ENCODE measurements around the gene CIRBP. TPM values are rescaled to one million over a fixed set of nuclear protein-coding genes. Genes with fewer than 3 reads are reported as not detected.
A peak's percentile ranks its signal among the peaks of the same experiment; 100 is the strongest.

Gene CIRBP
- total and polyA plus RNA-seq, 2 of the 13 experiments (the other 11 are each of a cell fraction or from before 2014, with no cell fraction given), result 133 to 140 TPM

DNA sequence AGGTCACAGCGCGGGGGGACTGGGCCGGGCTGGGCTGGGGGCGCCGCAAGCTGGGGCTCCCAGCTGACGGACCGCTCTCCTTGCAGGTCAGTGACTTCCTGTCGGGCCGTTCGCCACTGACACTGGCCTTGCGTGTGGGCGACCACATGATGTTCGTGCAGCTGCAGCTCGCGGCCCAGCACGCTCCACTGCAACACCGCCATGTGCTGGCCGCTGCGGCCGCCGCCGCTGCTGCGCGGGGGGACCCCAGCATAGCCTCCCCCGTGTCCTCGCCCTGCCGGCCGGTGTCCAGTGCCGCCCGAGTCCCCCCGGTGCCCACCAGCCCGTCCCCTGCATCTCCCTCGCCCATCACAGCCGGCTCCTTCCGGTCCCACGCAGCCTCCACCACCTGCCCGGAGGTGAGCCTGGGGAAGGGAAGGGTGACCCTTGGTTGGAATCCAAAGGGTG lies 15.0 kb upstream of the CIRBP start (continued):
- no peak for TF ChIP-seq GTF2F1 (IDR thresholded peaks at IDR 0.05; ENCODE audit: low read length)
- peak; percentile 95 for TF ChIP-seq RBFOX2 (IDR thresholded peaks at IDR 0.05; ENCODE audit: low read depth, low read length)
- no peak for TF ChIP-seq KDM5A (IDR thresholded peaks at IDR 0.05; ENCODE audit: borderline replicate concordance, low read length)
- TF ChIP-seq PHF5A (CRISPR knock-in tag; IDR thresholded peaks at IDR 0.05; ENCODE audit: low read depth, unreplicated experiment), result no peak
- TF ChIP-seq SSRP1 (CRISPR knock-in tag; IDR thresholded peaks at IDR 0.05), result no peak
- peak; percentile 22 for TF ChIP-seq JARID2 (CRISPR knock-in tag; IDR thresholded peaks at IDR 0.05; ENCODE audit: insufficient replicate concordance)
- no peak for TF ChIP-seq ZNF326 (CRISPR knock-in tag; IDR thresholded peaks at IDR 0.05; ENCODE audit: borderline replicate concordance)
- no peak for TF ChIP-seq ZNF605 (CRISPR knock-in tag; IDR thresholded peaks at IDR 0.05)
- TF ChIP-seq ZBTB1 (CRISPR knock-in tag; IDR thresholded peaks at IDR 0.05; ENCODE audit: borderline replicate concordance), result no peak
- TF ChIP-seq, protein P1, sequence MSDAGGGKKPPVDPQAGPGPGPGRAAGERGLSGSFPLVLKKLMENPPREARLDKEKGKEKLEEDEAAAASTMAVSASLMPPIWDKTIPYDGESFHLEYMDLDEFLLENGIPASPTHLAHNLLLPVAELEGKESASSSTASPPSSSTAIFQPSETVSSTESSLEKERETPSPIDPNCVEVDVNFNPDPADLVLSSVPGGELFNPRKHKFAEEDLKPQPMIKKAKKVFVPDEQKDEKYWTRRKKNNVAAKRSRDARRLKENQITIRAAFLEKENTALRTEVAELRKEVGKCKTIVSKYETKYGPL (CRISPR knock-in tag; IDR thresholded peaks at IDR 0.05), result no peak
- no peak for TF ChIP-seq ZNF274 (CRISPR knock-in tag; IDR thresholded peaks at IDR 0.05)
- no peak for TF ChIP-seq ZNF121 (CRISPR knock-in tag; IDR thresholded peaks at IDR 0.05)
- TF ChIP-seq, protein P2, sequence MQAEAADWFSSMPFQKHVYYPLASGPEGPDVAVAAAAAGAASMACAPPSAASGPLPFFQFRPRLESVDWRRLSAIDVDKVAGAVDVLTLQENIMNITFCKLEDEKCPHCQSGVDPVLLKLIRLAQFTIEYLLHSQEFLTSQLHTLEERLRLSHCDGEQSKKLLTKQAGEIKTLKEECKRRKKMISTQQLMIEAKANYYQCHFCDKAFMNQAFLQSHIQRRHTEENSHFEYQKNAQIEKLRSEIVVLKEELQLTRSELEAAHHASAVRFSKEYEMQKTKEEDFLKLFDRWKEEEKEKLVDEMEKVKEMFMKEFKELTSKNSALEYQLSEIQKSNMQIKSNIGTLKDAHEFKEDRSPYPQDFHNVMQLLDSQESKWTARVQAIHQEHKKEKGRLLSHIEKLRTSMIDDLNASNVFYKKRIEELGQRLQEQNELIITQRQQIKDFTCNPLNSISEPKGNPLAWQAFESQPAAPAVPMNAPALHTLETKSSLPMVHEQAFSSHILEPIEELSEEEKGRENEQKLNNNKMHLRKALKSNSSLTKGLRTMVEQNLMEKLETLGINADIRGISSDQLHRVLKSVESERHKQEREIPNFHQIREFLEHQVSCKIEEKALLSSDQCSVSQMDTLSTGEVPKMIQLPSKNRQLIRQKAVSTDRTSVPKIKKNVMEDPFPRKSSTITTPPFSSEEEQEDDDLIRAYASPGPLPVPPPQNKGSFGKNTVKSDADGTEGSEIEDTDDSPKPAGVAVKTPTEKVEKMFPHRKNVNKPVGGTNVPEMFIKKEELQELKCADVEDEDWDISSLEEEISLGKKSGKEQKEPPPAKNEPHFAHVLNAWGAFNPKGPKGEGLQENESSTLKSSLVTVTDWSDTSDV (CRISPR knock-in tag; IDR thresholded peaks at IDR 0.05), result 0 out of 2 replicates have a peak, but pooled peaks have one; percentile 70
- peak; percentile 96 for TF ChIP-seq AGO2 (optimal IDR thresholded peaks at IDR 0.05; ENCODE audit: low read depth, low read length)
- no peak for TF ChIP-seq HMG20B (CRISPR knock-in tag; conservative IDR thresholded peaks at IDR 0.05)
- TF ChIP-seq, protein P3, sequence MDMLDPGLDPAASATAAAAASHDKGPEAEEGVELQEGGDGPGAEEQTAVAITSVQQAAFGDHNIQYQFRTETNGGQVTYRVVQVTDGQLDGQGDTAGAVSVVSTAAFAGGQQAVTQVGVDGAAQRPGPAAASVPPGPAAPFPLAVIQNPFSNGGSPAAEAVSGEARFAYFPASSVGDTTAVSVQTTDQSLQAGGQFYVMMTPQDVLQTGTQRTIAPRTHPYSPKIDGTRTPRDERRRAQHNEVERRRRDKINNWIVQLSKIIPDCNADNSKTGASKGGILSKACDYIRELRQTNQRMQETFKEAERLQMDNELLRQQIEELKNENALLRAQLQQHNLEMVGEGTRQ (IDR thresholded peaks at IDR 0.05; ENCODE audit: low read depth, low read length), result no peak
- TF ChIP-seq, protein P3 (CRISPR knock-in tag; IDR thresholded peaks at IDR 0.05; ENCODE audit: borderline replicate concordance), result no peak
- TF ChIP-seq ZSCAN22 (CRISPR knock-in tag; IDR thresholded peaks at IDR 0.05), result no peak
- no peak for TF ChIP-seq JUN (CRISPR knock-in tag; IDR thresholded peaks at IDR 0.05)
- no peak for TF ChIP-seq ZNF772 (CRISPR knock-in tag; IDR thresholded peaks at IDR 0.05)
- TF ChIP-seq TEAD2 (CRISPR knock-in tag; IDR thresholded peaks at IDR 0.05), result no peak
- TF ChIP-seq ATF7-NPFF (CRISPR knock-in tag; IDR thresholded peaks at IDR 0.05; ENCODE audit: low read depth), result no peak
- TF ChIP-seq SRY (CRISPR knock-in tag; IDR thresholded peaks at IDR 0.05), result no peak
- TF ChIP-seq NR2F2 (IDR thresholded peaks at IDR 0.05; ENCODE audit: borderline replicate concordance, low read depth), result no peak
- no peak for TF ChIP-seq ZNF747 (CRISPR knock-in tag; IDR thresholded peaks at IDR 0.05; ENCODE audit: borderline replicate concordance)
- 0 out of 2 replicates have a peak, but pooled peaks have one; percentile 8 for TF ChIP-seq ZNF253 (CRISPR knock-in tag; IDR thresholded peaks at IDR 0.05; ENCODE audit: borderline replicate concordance)
- no peak for TF ChIP-seq EEA1 (CRISPR knock-in tag; IDR thresholded peaks at IDR 0.05; ENCODE audit: borderline replicate concordance)
- TF ChIP-seq ZNF790 (CRISPR knock-in tag; IDR thresholded peaks at IDR 0.05; ENCODE audit: borderline replicate concordance), result 0 out of 2 replicates have a peak, but pooled peaks have one; percentile 33

All from HepG2 (cell line).